ENCODE results near the gene RNF11. TPM values are rescaled to one million over a fixed set of nuclear protein-coding genes. Genes with fewer than 3 reads are reported as not detected.

Gene RNF11
- total RNA-seq, 1 experiment from 2014 or later = 55.8 TPM

- no peak overlapping the region for H3T11ph ChIP-seq (ENCODE audit: low read length)
- H3K27me3 Mint-ChIP-seq (ENCODE audit: low read depth) = 0 out of 2 replicates have a peak, but pooled peaks cover 1% of the 10 kb centered on the region
- no peak overlapping the region for H2AK5ac ChIP-seq (ENCODE audit: insufficient read length, low read length)
- no peaks in the 10 kb centered on the region for H3K27me3 ChIP-seq (ENCODE audit: insufficient read depth, low read length)
- H4K20me1 ChIP-seq (ENCODE audit: control insufficient read depth, insufficient read depth, insufficient read length) = no peaks in the 10 kb centered on the region
- no peaks in the 10 kb centered on the region for H3K79me1 ChIP-seq (ENCODE audit: insufficient read depth, low read depth, low read length, poor library complexity, severe bottlenecking)
- WGBS (ENCODE audit: extremely low coverage, insufficient read length, low lambda C conversion rate) = no CpG with 5 or more reads among the region's 1 CpG
- no peak overlapping the region for H4K5ac ChIP-seq (ENCODE audit: insufficient read length, low read depth, low read length)
- H3K27ac ChIP-seq (ENCODE audit: insufficient read length, low read depth, low read length) = no peak overlapping the region
- no peaks in the 10 kb centered on the region; a peak in 1 of 7 replicates for H3K36me3 Mint-ChIP-seq (ENCODE audit: insufficient read depth in 1 of 3, low read depth in 3 of 3)
- H3K18ac ChIP-seq (ENCODE audit: insufficient read length, low read depth, low read length) = no peak overlapping the region
- no peaks in the 10 kb centered on the region for H3K9me3 ChIP-seq (ENCODE audit: control insufficient read depth, low read depth, low read length)
- H3K27ac Mint-ChIP-seq = peak overlapping the region in 1 of 3 experiments; percentile 76; a peak in 1 of 7 replicates
- no peaks in the 10 kb centered on the region for H3K4me1 ChIP-seq (ENCODE audit: insufficient read depth, low read length)
- no peak overlapping the region for H3K9ac ChIP-seq (ENCODE audit: extremely low read depth, insufficient read length, low read length)
- no peak overlapping the region for H3K14ac ChIP-seq (ENCODE audit: insufficient read depth, low read length)
- no peak overlapping the region for H2BK20ac ChIP-seq (ENCODE audit: low read depth, low read length, poor library complexity, severe bottlenecking)
- H3K9me3 Mint-ChIP-seq = no peaks in the 10 kb centered on the region
- DNase-seq = no peak
- H4K91ac ChIP-seq (ENCODE audit: insufficient read length, low read depth, low read length) = no peak overlapping the region
- no peak overlapping the region for H2BK15ac ChIP-seq (ENCODE audit: low read depth, low read length)
- H3K23ac ChIP-seq (ENCODE audit: insufficient read length, low read depth, low read length) = no peak overlapping the region
- no peak overlapping the region for H3K4me2 ChIP-seq (ENCODE audit: insufficient read depth, insufficient read length, low read length)
- H3K79me2 ChIP-seq (ENCODE audit: insufficient read depth, low read length) = no peaks in the 10 kb centered on the region
- no peak overlapping the region for H2BK120ac ChIP-seq (ENCODE audit: low read depth, low read length, poor library complexity, severe bottlenecking)
- no peak overlapping the region for H4K8ac ChIP-seq (replicated peaks; ENCODE audit: insufficient read length, low read depth, low read length)
- no peak overlapping the region for H2BK5ac ChIP-seq (ENCODE audit: insufficient read length, low read length)
- no peak overlapping the region for H2AFZ ChIP-seq (ENCODE audit: low read length)
- H3K56ac ChIP-seq (ENCODE audit: insufficient read length, low read depth, low read length) = no peak overlapping the region
- H2BK12ac ChIP-seq (ENCODE audit: insufficient read length, low read depth, low read length) = no peak overlapping the region
- TF ChIP-seq, protein P1, sequence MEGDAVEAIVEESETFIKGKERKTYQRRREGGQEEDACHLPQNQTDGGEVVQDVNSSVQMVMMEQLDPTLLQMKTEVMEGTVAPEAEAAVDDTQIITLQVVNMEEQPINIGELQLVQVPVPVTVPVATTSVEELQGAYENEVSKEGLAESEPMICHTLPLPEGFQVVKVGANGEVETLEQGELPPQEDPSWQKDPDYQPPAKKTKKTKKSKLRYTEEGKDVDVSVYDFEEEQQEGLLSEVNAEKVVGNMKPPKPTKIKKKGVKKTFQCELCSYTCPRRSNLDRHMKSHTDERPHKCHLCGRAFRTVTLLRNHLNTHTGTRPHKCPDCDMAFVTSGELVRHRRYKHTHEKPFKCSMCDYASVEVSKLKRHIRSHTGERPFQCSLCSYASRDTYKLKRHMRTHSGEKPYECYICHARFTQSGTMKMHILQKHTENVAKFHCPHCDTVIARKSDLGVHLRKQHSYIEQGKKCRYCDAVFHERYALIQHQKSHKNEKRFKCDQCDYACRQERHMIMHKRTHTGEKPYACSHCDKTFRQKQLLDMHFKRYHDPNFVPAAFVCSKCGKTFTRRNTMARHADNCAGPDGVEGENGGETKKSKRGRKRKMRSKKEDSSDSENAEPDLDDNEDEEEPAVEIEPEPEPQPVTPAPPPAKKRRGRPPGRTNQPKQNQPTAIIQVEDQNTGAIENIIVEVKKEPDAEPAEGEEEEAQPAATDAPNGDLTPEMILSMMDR (conservative IDR thresholded peaks at IDR 0.05) = no peak
- no peak overlapping the region for H3K4ac ChIP-seq (ENCODE audit: low read depth, low read length)
- H3K23me2 ChIP-seq (ENCODE audit: insufficient read length, low read depth, low read length, poor library complexity, severe bottlenecking) = no peaks in the 10 kb centered on the region
- no peak overlapping the region for H3K4me3 Mint-ChIP-seq
- H3K4me1 Mint-ChIP-seq = peaks cover 13 to 19% of the 10 kb centered on the region in 2 experiments
Observed at GRCh38 chr1:51285055-51285454, 49.0 kb downstream of the RNF11 start.

Measured in H9 (cell line).